Right renal cortex interstitium (tissue), 3 donors: Measurements from ENCODE around the gene STAT1. TPM values are rescaled to one million over a fixed set of nuclear protein-coding genes. Genes with fewer than 3 reads are reported as not detected.
A peak's percentile ranks its signal among the peaks of the same experiment; 100 is the strongest.

Source experiments
- DNase-seq, 3 donors: peaks; one replicate each; pipeline ENCODE4 v3.0.0-alpha.2; 2013; ENCODE audit warnings: low read depth in 3 of 3, low spot score in 2 of 3
- polyA plus RNA-seq, 3 donors: library from polyadenylated mRNA; unstranded; fragments of 120-200 nt; gene quantifications; one replicate each; pipeline ENCODE4 v1.2.1, GENCODE V29; 2013; ENCODE audit not compliant: insufficient read length in 3 of 3

Gene STAT1
- polyA plus RNA-seq, result 100 to 1,000 TPM; 144 to 163 (median 153) TPM

DNA sequence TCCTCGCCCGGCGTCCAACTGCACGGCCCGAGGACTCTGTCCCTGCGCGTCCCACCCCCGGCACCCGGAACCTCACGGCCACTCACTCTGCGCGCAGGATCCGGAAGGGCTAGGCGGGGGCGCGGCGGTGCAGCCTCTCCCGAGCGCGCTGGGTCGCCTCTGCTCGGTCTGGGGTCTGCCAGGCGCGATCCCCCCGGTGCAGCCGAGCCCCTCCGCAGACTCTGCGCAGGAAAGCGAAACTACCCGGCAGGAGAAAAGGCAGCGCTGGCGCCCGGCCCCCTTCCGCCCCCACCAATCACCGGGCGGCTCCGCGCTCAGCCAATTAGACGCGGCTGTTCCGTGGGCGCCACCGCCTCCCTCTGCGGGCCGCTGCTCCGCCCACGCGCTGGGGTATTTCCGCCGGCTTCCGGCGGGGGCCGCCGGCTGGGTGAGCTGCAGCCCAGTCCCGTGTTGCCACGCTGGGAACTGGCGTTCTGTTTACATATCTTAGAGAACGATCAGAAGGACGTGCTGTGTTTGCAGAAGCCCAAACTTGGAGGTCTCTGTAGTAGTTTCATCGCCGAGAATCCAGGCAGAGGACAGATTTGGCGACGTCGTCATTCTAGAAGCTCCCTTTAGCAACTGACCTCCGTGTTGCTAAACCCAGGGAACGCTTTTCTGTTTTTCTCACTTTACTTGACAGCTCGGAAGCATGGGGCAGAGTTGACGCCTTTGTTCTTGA is at the start of gene STAT1:
Gene STAT1 (minus strand): TSS at position 240 of the 721 bp plus-strand sequence. CDS start 4,168 bp downstream, outside the sequence.
- DNase-seq, result peak; percentile 75 to 87 (median 82)

DNA sequence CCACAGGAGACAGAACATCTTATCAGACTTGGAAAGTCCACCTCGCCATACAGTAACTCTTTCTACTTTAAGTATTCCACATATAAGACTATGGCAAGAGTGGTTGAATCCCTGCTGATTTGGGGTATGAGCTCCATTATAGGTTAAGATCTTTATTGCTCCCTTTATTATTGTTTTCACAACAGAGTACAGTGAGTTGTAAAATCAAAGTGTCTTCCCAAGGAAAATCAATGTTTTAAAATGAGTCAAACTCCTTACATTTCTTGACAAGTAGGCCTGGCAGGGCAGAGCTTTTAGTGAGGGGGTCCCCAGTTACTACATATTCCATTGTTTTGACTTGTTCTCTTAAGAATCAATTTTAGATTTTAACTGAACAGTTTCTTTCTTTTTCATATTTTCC is 49.6 kb upstream of the STAT1 start:
- no peak for DNase-seq

DNA sequence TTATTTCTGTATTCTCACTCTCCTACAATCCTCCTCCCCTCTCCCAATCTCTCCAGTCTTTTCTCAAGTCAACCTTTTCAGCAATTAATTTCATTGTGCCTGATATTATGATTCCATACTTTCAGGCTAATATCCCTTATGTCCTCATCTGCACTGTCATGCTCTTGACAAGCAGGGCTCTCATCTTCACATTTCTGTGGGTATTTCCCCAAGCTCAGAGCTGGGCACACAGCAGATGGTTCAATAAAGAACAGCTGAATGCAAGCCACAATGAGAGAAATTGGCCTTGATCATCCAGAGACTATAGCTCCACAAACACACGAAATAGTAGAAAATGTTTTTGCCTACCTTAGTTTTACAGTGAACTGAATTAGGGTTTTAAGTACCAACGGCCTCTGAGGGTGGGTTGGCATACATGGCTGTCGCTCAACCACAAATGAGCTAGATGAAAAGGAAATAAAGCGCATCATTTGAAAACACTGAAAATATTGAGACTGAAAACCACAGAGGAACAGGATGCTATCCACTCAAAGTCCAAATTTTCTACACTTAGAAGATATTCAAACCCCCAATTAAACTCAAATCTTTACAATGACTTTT is 47.5 kb upstream of the STAT1 start:
- no peak for DNase-seq

DNA sequence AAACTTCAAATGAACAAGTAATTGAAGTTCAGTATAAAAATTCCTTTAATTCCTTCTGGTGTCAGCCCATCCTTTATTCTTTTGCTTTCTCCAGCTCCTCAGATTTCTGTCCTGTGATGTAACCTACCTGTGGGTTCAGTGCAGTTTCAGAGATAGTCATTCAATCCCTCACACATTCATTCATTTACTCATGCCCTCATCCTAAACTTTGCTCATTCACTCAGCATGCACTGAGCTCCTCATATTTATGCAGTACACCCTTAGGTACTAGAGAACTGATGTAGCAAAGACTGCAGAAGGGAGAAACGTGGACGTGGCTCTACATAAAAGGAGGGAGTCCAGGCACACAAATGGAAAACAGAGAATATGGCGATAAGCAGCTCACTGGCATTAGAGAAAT is 45.3 kb upstream of the STAT1 start:
- DNase-seq, result no peak

DNA sequence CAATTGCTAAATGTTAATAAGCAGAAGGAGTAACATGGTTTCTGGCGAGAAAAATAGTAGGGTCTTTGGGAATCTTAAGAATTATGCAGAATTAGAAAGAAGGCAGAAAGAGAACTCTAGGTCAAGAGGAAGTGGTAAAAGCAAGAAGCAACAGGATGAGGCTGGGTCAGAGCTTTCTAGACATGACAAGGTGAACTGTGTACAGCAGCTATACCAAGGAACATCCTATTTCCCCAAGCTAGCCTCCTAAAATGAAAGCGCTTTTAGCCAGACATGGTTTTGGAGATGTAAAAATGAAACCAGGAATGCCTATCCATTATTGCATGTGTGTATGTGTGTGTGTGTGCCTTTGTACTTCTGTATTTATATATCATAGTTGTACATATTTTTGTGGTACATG is 42.3 kb upstream of the STAT1 start:
- no peak for DNase-seq

DNA sequence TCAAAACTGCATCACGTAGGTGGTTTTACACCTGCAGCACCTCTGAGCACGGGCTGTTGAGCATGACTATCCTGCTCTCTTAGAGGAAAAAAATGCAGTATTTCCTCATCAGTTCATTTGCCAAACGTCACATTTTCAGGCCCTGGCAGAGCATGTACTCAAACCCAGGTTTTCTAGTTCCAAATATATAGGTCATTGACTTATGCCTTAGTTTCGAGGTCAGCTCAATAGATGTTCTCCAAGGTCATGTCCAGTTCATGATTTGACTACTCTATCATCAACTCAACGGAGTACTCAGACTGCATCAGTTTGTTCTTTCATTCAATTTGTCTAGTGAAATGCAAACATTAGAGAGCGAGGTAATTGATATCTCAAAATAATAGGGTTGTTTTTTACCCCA is 39.3 kb upstream of the STAT1 start:
- DNase-seq, result no peak

DNA sequence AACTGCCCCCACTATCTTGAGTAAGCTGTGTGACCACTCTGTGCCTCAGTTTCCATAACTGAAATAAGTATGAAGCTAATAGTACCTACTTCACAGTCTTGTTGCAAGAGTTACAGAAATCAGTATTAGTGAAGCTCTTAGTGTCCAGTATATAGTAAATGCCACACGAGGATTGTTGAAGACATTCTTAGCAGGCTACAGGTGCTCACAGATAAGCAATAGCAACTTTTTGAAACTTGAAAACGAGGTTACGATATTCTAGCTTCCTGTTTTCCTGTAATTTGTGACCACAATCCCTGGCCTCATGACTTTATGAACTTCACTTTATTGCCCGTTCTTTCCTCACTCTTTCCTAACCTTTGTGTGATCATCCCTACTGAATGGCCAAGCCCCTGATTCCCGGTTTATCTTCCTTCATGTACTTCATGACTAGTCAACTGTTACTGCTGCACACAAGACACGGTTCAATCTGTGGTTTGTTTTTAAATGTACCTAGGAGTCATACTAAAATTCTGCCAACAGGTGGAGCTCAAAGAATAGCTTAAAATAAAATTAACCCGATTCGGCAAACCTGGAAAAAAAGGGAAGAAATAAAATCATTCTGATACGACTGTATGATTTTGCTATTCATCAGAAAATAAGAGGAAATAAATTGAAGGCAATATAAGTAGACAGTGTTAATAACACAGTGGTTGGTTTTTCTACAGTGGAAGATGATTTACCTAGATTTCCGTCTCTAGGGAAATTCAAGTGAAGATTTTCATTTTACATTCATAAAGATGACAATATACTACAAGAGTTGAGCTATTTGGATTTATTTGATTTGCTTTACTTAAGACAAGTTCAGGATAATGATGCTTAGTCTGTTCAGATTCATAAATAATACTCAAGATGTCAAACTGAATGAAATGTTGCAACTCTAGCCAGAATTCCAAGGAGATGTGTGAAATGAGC is 38.1 kb upstream of the STAT1 start:
- DNase-seq, result peak in 1 of 3 donors; percentile 55

DNA sequence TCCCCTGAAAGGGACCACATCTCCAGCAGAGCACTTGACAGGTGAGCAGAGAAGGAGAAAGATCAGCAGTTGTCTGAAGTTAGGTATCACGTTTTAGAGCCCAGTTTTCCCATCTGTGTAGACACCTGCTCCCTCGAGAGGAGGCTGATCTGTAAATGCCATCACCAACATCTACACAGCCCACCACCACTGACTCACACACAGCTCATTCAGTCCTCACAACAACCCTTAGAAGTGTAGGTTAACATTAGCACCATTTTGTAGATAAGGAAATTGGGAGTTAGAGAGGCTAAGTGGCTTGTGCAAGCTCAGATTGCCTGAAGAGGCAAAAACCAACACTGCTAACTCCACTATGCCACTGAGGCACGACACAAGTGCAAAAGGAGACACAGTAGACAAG is 37.2 kb upstream of the STAT1 start:
- DNase-seq, result no peak

DNA sequence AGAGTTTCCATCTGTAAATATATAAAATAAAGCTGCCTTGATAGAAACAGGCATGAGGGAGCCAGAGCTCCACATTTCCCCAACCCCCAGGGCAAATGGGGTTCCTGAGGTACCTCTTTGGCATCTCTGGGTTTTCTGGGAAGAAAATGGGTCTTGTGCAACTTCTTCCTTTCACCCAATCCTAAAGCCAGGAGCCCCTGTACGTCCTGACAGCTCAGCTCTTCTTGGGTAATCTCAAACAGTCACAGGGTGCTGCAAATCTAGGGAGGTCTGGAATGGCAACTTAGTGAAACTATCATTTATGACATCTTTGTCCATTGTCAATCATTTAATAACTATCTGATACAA is 36.6 kb upstream of the STAT1 start:
- no peak for DNase-seq

DNA sequence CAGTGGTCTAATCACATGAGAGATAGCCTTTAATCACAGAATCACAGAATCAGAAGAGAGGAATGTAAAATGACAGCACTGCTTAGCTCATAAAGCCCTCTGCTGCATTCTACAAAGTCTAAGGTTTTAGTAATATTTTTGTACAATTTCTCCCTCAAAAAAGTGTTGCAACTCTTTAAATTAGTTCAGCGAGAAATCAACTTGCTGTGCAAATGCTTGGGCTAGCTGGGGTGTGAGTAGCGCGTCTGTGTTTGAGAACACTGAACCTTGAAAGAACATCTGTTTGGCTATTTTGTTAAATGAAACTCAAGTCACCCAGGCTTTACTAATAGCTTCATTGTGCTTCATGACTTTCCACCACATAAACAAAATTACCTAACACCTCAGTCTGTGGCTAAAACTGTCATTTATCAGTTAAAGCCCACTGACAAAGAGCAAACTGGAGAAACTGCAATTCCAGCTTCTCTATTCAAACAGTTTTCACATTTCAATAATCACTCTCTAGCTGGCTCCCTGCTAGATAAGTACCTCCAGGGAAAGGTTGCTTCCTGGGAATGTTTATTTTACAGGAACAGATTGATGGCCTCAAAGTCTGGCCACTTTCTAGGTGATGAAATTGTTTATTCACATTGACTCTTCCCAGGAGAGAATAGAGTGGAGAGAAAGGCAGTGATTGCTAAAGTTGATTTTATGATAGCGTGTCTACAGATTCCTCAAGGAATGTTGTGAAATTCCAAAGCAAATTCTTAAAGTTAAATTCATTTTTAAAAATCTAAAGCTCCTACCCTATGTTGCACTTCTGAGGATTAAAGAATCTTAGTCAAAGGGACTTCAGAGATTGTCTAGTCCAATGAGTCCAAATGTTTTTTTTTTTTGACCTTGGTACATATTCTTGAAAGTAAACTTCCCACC is 36.0 kb upstream of the STAT1 start:
- DNase-seq, result peak in 1 of 3 donors; percentile 32

DNA sequence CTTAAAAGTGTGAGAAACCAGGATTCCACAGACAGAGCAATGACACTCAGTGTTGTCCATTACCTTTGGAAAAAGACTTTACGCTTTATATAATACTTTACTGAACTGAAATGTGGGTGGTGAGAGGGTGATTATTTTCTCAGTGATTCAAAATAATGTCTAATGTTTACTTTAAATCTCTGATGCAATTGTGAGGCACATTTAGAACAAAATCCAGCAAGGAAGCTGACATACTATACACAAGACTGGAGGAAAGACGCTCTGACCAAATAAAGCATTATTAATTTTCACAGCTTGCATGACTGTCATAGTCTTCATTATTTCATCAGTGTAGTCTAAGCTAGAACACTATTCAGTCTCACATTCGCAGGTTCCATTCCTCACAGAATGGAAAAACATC is 34.1 kb upstream of the STAT1 start:
- DNase-seq, result no peak

DNA sequence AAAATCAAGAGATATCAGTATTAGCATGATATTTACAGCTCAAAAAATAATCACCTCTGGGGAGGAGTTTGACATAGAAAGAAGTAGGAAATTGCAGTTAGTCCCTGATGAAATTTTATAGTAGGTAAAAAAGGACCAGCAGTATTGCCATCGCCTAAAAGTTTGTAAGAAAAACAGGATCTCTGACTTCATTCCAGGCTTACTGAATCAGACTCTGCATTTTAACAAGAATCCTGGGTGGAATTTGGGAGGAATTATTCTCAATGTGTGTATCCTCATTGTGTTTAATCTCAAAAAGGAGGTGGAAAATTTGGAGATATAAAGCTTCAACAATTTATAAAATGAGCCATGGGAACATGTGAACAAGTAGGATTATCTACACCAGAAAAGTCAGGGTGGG is 31.2 kb upstream of the STAT1 start:
- DNase-seq, result no peak

DNA sequence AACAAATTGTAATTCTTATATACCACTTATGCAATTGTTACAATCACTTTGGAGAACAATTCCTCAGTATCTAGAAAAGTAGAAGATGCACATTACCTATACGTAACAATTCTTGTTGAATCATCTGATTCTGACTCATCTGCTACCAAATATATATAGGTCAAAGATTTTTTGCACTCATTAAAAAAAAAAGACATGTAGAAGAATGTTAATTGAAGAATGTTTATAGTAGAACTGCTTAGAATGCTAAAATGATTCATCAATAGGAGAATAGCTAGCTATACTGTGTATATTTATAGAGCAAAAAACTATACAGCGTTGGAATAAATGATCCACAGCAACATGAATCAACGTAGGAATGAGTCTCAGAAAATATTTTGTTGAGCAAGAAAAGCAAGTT is 29.5 kb upstream of the STAT1 start:
- DNase-seq, result no peak

DNA sequence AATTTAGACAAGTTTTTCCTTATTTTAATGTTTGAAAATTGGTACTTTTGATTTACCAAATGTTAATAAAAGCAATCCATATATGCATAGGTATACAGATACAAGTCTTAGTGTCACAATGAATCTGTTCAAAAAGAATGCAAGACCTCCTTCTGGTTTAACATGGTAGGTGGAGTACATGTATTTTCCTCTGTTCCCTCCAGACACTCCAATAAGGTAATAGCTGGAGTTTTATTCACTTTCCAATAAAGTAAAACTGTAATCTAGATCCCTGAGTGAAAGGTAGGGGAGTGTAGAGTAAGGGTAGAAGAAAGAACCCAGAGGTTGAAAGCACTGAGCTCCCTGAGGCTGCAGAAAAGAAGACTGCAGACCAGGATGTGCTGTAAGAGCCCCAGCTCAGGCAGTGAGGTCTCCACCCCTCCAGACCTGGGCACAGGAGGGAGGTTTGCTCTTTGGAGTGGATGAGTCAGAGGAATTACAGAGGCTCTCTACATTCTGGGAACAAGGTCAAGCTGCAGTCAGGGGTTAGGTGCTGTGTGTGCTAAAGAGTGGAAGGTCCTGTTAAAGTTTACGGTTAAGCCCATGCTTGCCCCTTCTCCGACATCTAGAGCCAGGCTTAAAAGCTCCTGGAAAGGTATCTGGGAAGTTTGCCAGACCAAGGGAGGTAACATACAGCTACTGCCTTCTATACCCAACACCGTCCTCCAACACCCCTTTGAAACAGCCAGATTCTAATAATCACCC is 27.6 kb upstream of the STAT1 start:
- DNase-seq, result no peak

DNA sequence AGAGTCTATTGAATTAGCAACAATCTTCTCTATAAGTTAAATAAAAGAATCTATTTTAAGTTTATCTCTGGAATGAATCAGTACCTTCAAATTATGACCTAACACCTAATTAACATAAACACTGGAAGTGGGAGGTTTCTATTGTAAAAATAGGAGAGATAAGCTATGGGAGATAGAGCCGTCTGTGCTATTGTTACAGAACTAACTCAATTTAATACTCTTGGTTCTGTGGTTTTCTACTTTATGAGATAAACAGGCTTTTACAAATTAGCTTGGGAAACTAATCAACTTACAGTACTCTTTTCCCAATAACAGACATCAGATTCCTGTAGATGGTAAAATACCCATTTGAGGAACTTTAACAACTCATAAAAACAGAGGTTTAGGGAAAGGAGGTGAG is 25.6 kb upstream of the STAT1 start:
- DNase-seq, result no peak

DNA sequence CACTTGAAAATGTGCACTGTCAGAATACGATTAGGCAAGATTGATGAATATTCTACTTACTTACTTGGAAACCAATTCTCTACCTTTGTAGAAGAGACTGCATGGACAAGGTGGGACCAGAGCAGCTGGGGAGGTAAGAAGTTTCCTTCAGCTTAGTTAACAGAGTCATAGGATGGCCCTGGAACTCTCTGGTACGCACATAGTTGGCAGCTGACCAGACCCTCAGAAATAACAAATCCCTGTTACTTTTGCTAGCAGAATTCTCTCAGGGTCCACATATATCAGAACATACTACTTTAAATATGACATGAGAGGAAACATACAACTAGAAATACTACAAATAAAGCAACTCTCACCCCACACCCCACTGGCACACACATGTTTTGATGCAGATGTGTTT is 24.8 kb upstream of the STAT1 start:
- no peak for DNase-seq

DNA sequence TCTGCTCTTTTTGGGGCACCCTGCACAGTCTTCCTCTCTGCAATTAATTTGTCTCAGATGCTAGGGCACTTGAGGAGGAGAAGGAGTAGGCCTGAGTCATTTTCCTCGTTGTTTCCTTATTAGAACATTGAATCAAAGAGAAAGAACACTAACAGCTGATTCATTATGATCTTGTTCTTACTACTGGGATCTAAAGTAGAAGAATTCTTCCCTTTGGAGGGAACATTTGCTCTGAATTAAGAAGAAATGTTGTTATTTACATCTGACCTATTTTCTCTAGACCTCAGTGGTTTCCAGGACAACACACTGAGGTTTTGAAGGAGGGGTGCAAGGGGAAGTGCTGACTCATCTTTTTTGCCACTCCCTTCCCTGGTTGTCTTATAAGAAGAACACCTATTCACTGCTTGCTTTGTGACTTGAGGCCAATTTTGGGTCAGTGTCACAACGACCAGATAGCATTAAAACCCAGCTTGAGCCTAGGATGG is 24.3 kb upstream of the STAT1 start:
- DNase-seq, result no peak

DNA sequence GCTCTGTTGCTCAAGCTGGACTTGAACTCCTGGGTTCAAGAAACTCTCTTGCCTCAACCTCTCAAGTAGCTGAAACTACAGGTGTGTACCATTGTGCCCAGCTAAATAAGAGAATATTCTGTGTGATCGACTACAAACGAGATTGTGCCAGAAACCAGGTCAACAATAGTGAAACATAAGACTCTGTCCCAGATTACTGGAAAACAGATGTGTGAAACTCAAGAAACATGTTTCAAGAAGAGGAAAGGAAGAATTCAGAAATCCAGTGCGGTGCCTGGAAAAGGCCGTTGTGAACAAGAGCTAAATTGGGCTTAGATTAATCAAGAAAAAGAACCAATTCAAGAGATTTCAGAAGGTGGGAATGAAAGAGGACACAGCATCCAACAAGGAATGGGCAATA is 23.4 kb upstream of the STAT1 start:
- DNase-seq, result no peak

DNA sequence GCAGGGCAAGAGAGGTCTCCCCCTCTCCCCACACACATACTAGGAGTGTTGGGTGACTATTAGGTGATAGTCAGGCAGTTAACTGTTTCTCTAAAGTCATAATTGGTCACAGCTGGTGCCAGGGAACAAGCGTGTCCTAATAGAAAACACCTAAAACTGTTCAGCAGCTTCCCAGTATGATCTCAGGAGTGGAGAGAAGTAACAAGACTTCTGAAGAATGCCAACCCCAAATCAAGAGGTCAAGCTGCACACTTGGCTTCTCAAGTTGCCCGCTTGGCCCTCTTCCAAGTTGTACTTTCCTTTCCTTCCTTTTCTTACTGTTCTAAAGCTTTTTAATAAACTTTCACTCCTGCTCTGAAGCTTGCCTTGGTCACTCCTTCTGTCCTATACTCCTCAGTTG is 22.4 kb upstream of the STAT1 start:
- no peak for DNase-seq
